PC-9 (cell line): Measurements from ENCODE around the gene CACNA1H. TPM values are rescaled to one million over a fixed set of nuclear protein-coding genes. Genes with fewer than 3 reads are reported as not detected.

Source experiments
- BruUV-seq: library from RNA; stranded (reverse); fragments of 400-500 nt; replicated peaks from 2 replicates; lab custom pipeline; 2021; lab: Mats Ljungman, UMichigan
- CTCF ChIA-PET: fragments of 300-600 bp; sonication (Branson Sonifier 250); formaldehyde crosslinking; loops from one replicate; lab custom pipeline; 2022; ENCODE audit warnings: antibody characterized with exemption; lab: Charles Lee
- POLR2A ChIA-PET: fragments of 300-600 bp; sonication (Branson Sonifier 250); formaldehyde crosslinking; loops from one replicate; lab custom pipeline; 2022; ENCODE audit warnings: antibody characterized with exemption; ENCODE audit not compliant: unreplicated experiment; lab: Charles Lee
- DNase-seq, 2 experiments: peaks; one replicate each; pipeline versions ENCODE4 v3.0.0 to v3.0.0-alpha.2; 2015 to 2022; ENCODE audit warnings: mixed read lengths in 1 of 2
- H2AFZ ChIP-seq: fragments of 200-600 bp; sonication (generic); 2 replicates; pipeline ENCODE4 v1.8.1; 2017; ENCODE audit warnings: antibody characterized with exemption
- H3F3A ChIP-seq: fragments of 200-600 bp; sonication (generic); 2 replicates; pipeline ENCODE4 v1.8.1; 2017; ENCODE audit warnings: antibody characterized with exemption, mild to moderate bottlenecking, low read depth; ENCODE audit not compliant: insufficient read depth
- H3K27ac ChIP-seq: fragments of 200-600 bp; sonication (generic); 2 replicates; pipeline ENCODE4 v1.6.1; 2016; ENCODE audit warnings: mixed run types
- H3K27me3 ChIP-seq: fragments of 200-600 bp; sonication (generic); 2 replicates; pipeline ENCODE4 v1.6.1; 2016; ENCODE audit warnings: low read depth, mixed run types; ENCODE audit not compliant: insufficient read depth
- H3K36me3 ChIP-seq: fragments of 200-600 bp; sonication (generic); 2 replicates; pipeline ENCODE4 v1.6.1; 2016; ENCODE audit warnings: low read depth, mixed run types
- H3K4me1 ChIP-seq: fragments of 200-600 bp; sonication (generic); replicated peaks from 2 replicates; pipeline ENCODE4 v1.6.1; 2016; ENCODE audit warnings: mixed run types; ENCODE audit not compliant: insufficient read depth
- H3K4me2 ChIP-seq: fragments of 200-600 bp; sonication (generic); 2 replicates; pipeline ENCODE4 v1.6.1; 2017; ENCODE audit warnings: mixed run types
- H3K4me3 ChIP-seq: fragments of 200-600 bp; sonication (generic); 2 replicates; pipeline ENCODE4 v1.6.1; 2016; ENCODE audit warnings: mixed run types
- H3K79me2 ChIP-seq: fragments of 200-600 bp; sonication (generic); 2 replicates; pipeline ENCODE4 v1.6.1; 2017; ENCODE audit warnings: low read depth, mixed run types
- H3K9me2 ChIP-seq: fragments of 200-600 bp; sonication (generic); 2 replicates; pipeline ENCODE4 v1.8.1; 2017; ENCODE audit warnings: mild to moderate bottlenecking; ENCODE audit not compliant: insufficient read depth
- H3K9me3 ChIP-seq: fragments of 200-600 bp; sonication (generic); 2 replicates; pipeline ENCODE4 v1.8.1; 2016; ENCODE audit warnings: low read depth; ENCODE audit not compliant: insufficient read depth
- H4K20me1 ChIP-seq: fragments of 200-600 bp; sonication (generic); 2 replicates; pipeline ENCODE4 v1.8.1; 2017; ENCODE audit not compliant: insufficient read depth
- EZH2 ChIP-seq: fragments of 200-600 bp; sonication (generic); IDR thresholded peaks from 2 replicates; pipeline ENCODE4 v1.8.0; 2017; ENCODE audit warnings: antibody characterized with exemption, low read depth
- intact Hi-C: fragments of 100-400 bp; cut with micrococcal nuclease; formaldehyde crosslinking; loops from one replicate; pipeline ENCODE4 v1.10.0; 2022; ENCODE audit not compliant: unreplicated experiment
- total RNA-seq: library from RNA; stranded (reverse); gene quantifications from 2 replicates; pipeline ENCODE4 v1.2.3, GENCODE V29; 2021
- TF ChIP-seq, protein P1 (sequence below): fragments of 200-600 bp; sonication (generic); conservative IDR thresholded peaks from 2 replicates; pipeline ENCODE4 v1.6.1; 2017; ENCODE audit warnings: mixed run types, antibody characterized with exemption, mild to moderate bottlenecking, moderate library complexity

CACNA1H gene
- total RNA-seq, 1 experiment from 2014 or later = not detected

DNA sequence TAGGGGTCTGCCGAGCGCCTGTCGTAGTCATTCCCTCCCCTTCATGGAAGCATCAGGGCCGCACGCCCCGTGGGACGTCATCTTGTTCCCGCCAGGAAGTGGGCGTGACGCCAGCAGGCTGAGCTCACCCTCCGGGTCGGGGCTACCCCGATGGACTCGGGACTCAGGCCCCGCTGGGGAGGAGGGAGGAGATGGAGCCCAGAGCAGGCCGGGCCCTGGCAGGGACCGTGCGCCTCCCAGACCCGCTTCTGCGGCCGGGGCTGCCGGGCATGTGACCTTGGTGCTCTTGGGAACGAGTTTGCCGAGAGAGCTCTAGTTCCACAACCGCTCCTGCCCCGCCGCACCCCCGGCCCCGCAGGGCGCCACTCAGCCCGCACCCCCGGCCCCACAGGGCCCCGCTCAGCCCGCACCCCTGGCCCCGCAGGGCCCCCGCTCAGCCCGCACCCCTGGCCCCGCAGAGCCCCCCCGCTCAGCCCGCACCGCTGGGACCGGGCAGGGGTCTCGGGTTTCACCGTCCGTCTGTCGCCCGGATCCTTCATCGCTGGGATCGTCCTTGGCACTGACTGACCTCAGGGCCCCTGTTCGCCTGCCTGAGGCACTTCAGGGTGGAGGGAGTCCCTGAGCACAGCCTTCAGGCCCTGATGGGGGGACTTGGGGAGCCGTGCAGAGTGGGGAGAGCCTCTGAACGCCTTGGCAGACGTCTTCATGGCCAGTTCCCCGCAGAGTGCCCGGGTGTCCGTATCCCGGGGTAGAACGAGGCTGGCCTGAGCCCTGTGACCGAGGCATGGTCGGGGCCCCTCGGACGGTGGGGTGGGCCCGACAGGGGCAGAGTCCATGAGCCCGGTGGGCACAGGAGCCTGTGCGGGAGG is 5.8 kb downstream of the CACNA1H start:
- ChIA-PET CTCF (no interaction called here), POLR2A (no interaction called here)
- no peaks in the 10 kb centered on the region for H3K79me2 ChIP-seq
- BruUV-seq = no TSS peak
- H3K9me3 ChIP-seq = no peaks in the 10 kb centered on the region
- no peak overlapping the region for H2AFZ ChIP-seq
- H3K4me2 ChIP-seq = no peak overlapping the region
- no peak overlapping the region for H3K4me3 ChIP-seq
- H3K9me2 ChIP-seq = no peaks in the 10 kb centered on the region
- H3F3A ChIP-seq = no peaks in the 10 kb centered on the region
- H4K20me1 ChIP-seq = no peaks in the 10 kb centered on the region
- intact Hi-C loops = no loop called here
- peaks cover 63% of the 10 kb centered on the region for H3K27me3 ChIP-seq
- H3K36me3 ChIP-seq = no peaks in the 10 kb centered on the region
- DNase-seq = no peak
- H3K27ac ChIP-seq = no peak overlapping the region
- H3K4me1 ChIP-seq = no peaks in the 10 kb centered on the region
- TF ChIP-seq EZH2 = no peak
- TF ChIP-seq, protein P1, sequence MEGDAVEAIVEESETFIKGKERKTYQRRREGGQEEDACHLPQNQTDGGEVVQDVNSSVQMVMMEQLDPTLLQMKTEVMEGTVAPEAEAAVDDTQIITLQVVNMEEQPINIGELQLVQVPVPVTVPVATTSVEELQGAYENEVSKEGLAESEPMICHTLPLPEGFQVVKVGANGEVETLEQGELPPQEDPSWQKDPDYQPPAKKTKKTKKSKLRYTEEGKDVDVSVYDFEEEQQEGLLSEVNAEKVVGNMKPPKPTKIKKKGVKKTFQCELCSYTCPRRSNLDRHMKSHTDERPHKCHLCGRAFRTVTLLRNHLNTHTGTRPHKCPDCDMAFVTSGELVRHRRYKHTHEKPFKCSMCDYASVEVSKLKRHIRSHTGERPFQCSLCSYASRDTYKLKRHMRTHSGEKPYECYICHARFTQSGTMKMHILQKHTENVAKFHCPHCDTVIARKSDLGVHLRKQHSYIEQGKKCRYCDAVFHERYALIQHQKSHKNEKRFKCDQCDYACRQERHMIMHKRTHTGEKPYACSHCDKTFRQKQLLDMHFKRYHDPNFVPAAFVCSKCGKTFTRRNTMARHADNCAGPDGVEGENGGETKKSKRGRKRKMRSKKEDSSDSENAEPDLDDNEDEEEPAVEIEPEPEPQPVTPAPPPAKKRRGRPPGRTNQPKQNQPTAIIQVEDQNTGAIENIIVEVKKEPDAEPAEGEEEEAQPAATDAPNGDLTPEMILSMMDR = no peak

- BruUV-seq = no TSS peak
- no peak overlapping the region for H3K4me3 ChIP-seq
Measured at GRCh38 chr16:1159325-1159972, 6.5 kb downstream of the CACNA1H start.

DNA sequence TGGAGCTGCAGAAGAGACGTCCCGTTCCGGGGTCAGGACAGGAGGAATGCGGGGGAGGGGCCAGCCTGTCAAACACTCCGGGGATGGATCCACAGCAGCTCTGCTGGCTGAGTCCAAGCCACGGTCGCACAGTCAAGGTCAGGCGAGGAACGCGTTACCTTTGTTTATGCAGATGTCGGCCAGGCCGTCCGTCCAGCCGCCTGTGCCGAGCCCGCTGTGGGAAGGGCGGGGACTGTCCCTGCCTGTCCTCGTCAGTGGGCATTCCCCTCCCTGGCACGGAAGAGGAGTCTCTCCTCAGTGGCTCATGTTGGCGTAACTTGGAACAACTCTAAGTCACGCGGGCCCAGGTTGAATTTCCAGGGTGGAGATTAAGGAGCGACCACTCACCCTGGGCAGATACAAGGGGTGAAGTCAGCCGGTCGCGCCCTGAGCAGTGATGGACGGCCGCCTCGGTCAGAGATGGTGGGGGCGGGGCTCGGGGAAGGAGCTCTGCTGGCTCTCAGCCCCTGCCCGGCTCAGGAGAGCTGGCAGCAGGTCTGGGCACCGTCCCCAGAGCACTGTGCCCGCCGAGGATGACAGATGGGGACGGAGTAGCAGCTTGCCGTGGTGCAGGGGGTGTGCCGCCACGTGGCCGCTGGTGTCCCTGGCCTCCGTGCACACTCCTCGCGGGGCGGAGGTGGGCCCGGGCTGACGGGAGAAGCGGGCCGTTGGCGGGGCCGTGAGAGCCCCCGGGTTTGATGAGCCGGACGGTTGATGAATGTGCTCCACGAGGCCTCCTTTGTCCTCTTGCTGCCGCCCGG is 7.3 kb downstream of the CACNA1H start:
- Histone ChIP-seq H3K79me2 (no peaks in the 10 kb centered on the region), H3K4me2 (no peak overlapping the region), H3K36me3 (no peaks in the 10 kb centered on the region), H3K27ac (no peak overlapping the region), H3K4me3 (no peak overlapping the region), H3F3A (no peaks in the 10 kb centered on the region), H3K27me3 (peaks cover 72% of the 10 kb centered on the region), H2AFZ (no peak overlapping the region), H4K20me1 (no peaks in the 10 kb centered on the region), H3K9me3 (no peaks in the 10 kb centered on the region), H3K9me2 (no peaks in the 10 kb centered on the region), H3K4me1 (no peaks in the 10 kb centered on the region)
- POLR2A ChIA-PET = no interaction called here
- peak in 1 of 2 experiments; percentile 34 for DNase-seq
- CTCF ChIA-PET = no interaction called here
- intact Hi-C loops = no loop called here
- no TSS peak for BruUV-seq
- TF ChIP-seq, protein P1 = no peak
- no peak for TF ChIP-seq EZH2

More at GRCh38 chr16:1159325-1159972, 6.5 kb downstream of the CACNA1H start:
- ChIA-PET POLR2A (no interaction called here), CTCF (no interaction called here)
- DNase-seq = no peak
- Histone ChIP-seq H3K9me3 (no peaks in the 10 kb centered on the region), H3K36me3 (no peaks in the 10 kb centered on the region), H3K4me2 (no peak overlapping the region), H3F3A (no peaks in the 10 kb centered on the region), H3K27me3 (peaks cover 70% of the 10 kb centered on the region), H2AFZ (no peak overlapping the region), H3K27ac (no peak overlapping the region), H3K9me2 (no peaks in the 10 kb centered on the region), H3K4me1 (no peaks in the 10 kb centered on the region), H3K79me2 (no peaks in the 10 kb centered on the region), H4K20me1 (no peaks in the 10 kb centered on the region)
- TF ChIP-seq, protein P1 = no peak
- TF ChIP-seq EZH2 = no peak
- intact Hi-C loops = no loop called here
